HuH-7.5 (cell line): ENCODE measurements around the gene FSTL4.

Experiments
- DNase-seq: peaks from one replicate; pipeline ENCODE4 v3.0.0; 2011; ENCODE audit warnings: low spot score

Gene FSTL4

GRCh38 chr5:133426264-133426663 lies 186.1 kb downstream of the FSTL4 start:
- no peak for DNase-seq

- DNase-seq: no peak
Observed at GRCh38 chr5:133425764-133426163, 186.6 kb downstream of the FSTL4 start.

GRCh38 chr5:133425222-133425621 lies 187.1 kb downstream of the FSTL4 start:
- DNase-seq: no peak

- peak; percentile 51 for DNase-seq
Observed at GRCh38 chr5:133423618-133424282, 188.6 kb downstream of the FSTL4 start.

- DNase-seq: no peak
Observed at GRCh38 chr5:133423011-133423617, 189.2 kb downstream of the FSTL4 start.

GRCh38 chr5:133421806-133422205 lies 190.5 kb downstream of the FSTL4 start:
- DNase-seq: no peak

- DNase-seq: peak; percentile 32
Observed at GRCh38 chr5:133421394-133421793, 190.9 kb downstream of the FSTL4 start.

GRCh38 chr5:133420440-133421301 lies 191.7 kb downstream of the FSTL4 start:
- no peak for DNase-seq

- no peak for DNase-seq
Observed at GRCh38 chr5:133415906-133416305, 196.4 kb downstream of the FSTL4 start.

- no peak for DNase-seq
Observed at GRCh38 chr5:133415506-133415905, 196.8 kb downstream of the FSTL4 start.

GRCh38 chr5:133412661-133413060 lies 199.7 kb downstream of the FSTL4 start:
- no peak for DNase-seq

GRCh38 chr5:133410335-133410828 lies 202.0 kb downstream of the FSTL4 start:
- no peak for DNase-seq

GRCh38 chr5:133409210-133409674 lies 203.1 kb downstream of the FSTL4 start:
- DNase-seq: no peak

GRCh38 chr5:133408322-133408721 lies 204.0 kb downstream of the FSTL4 start:
- no peak for DNase-seq

GRCh38 chr5:133406977-133407632 lies 205.2 kb downstream of the FSTL4 start:
- peak; percentile 22 for DNase-seq

- no peak for DNase-seq
Observed at GRCh38 chr5:133406208-133406976, 205.9 kb downstream of the FSTL4 start.

- no peak for DNase-seq
Observed at GRCh38 chr5:133405275-133406034, 206.9 kb downstream of the FSTL4 start.

GRCh38 chr5:133404724-133405123 lies 207.6 kb downstream of the FSTL4 start:
- DNase-seq: no peak

- no peak for DNase-seq
Observed at GRCh38 chr5:133403741-133404364, 208.5 kb downstream of the FSTL4 start.

GRCh38 chr5:133402775-133403174 lies 209.6 kb downstream of the FSTL4 start:
- DNase-seq: no peak
